Erythroblast (primary cell): ENCODE data around the gene TAS2R4.

ENCODE experiments used
- GATA1 ChIP-seq: IDR thresholded peaks from 2 replicates; pipeline ENCODE4 v1.6.1; 2011; ENCODE audit warnings: low read depth, mild to moderate bottlenecking, control low read depth, low read length, moderate library complexity
- POLR2A ChIP-seq: IDR thresholded peaks from 2 replicates; pipeline ENCODE4 v1.6.1; 2011; ENCODE audit warnings: mild to moderate bottlenecking, low read length

DNA sequence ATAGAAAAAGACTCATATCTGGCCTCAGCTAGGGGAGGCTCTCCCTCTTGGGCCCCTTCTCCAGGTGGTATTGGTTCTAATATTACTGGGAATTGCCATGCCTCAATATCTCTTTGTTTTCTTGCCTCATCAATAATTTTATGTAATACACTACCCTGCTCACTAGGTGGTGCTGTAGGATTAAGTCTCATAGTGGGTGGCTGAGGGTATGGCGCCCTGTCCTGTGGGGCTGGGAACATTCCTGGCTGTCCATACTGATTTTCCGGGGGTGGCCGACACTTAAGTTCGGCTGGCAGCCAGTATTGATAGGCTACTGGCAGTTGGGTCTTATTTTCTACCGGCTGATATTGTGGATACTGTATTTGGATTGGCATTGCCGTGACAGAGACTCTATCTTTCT is 21.5 kb upstream of the TAS2R4 start:
- TF ChIP-seq POLR2A, result no peak
- TF ChIP-seq GATA1, result no peak
